GM19043 (cell line): ENCODE results near the gene TRIL.

Experiments
- ATAC-seq: cut with Tn5 transposase; IDR thresholded peaks from one replicate; pipeline ENCODE4 v1.9.1; 2021; ENCODE audit warnings: low read depth; ENCODE audit not compliant: unreplicated experiment

Gene TRIL

GRCh38 chr7:28941633-28942032 is 16.5 kb downstream of the TRIL start:
- no peak for ATAC-seq

- ATAC-seq: no peak
These were observed 17.3 kb downstream of the TRIL start for GRCh38 chr7:28940741-28941384.

GRCh38 chr7:28939844-28940544 is 18.1 kb downstream of the TRIL start:
- ATAC-seq: no peak

DNA sequence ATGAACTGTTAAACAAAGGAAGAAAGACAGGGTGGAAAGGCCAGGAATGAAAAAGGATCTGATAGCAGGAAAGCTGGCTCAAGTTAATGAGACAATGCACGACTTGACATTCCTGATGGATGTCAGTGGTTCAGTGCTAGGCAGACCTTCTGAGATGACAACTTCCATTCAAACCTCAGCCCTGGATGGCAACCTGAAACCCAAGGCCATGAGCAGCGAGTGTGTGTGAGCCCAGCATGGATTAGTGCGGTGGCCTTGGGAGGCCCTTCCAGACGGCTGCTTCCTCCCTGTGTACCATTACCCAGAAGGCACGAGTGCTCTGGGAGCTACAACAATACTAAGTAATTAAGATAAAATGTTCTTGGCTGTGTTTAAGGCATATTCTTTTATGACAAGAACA is 18.8 kb downstream of the TRIL start:
- no peak for ATAC-seq

- ATAC-seq: no peak
These were observed 20.5 kb downstream of the TRIL start for GRCh38 chr7:28937619-28938018.

DNA sequence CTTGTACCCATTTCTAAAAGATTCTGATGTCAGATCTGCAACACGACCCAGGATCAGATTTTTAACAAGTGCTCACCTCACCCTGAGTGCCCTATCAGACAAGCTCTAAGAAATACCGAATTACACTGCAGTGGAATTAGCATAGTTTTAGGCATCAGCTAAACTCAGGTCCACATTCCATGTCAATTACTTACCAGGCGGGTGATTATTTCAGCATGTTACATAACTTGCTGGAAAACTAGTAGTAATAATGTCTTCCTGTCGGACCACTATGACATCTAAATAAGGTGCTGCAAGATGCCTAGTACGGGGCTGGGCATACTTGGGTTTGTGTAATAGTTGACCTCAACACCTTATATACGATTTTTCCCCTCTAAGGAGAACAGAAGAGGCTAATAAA is 21.0 kb downstream of the TRIL start:
- ATAC-seq: no peak

GRCh38 chr7:28933846-28934320 is 24.2 kb downstream of the TRIL start:
- ATAC-seq: no peak

DNA sequence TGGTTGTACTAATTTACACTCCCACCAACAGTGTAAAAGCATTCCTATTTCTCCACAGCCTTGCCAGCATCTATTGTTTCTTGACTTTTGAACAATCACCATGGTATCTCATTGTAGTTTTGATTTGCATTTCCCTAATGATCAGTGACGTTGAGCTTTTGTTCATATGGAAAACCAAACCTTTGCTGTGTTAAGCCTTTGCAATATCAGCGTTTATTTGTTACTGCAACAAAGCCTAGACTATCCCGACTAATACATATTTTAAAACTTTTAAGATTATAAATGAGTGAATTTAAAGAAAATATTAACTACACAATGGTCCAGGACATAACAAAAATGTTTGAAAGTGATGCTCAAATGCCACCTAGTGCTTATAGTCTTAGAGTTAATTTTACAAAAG is 26.6 kb downstream of the TRIL start:
- ATAC-seq: no peak

DNA sequence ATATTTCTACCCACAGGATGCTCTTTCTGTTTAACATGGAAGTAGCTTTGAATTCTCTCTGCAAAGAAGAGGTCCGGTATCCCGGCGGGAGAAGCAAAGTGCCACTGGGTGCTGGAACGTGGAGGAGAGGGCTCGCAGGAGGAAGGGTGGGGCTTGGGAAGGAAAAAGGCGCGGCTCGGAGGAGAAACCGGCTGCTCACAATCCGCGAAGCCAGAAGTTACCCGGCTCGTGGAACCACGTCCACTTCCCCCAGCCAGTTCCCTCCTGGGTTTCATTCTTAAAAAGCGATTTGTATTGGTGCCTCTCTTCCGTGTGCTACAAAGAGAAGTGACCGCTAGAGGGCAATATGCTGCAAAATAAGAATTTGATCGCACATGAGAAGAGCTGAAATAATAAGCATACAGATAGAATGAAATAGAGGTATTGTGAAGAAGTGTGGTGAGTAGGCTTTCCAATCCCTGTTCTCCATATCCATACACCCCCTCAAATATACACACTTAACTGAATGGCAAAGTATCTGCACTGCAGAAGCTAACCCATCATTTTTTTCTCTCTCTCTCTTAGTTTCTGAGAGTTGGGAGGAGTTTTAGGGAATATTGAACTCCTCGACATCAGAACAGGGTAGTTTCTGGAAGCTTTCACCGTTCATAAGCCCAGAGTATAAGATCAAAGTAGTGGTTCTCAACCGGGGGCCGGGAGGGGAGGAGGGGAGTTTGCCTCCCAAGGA is 31.1 kb downstream of the TRIL start:
- peak; percentile 93 for ATAC-seq

- ATAC-seq: no peak
These were observed 35.4 kb downstream of the TRIL start for GRCh38 chr7:28922624-28923331.

- ATAC-seq: peak; percentile 71
These were observed 36.3 kb downstream of the TRIL start for GRCh38 chr7:28921822-28922221.

DNA sequence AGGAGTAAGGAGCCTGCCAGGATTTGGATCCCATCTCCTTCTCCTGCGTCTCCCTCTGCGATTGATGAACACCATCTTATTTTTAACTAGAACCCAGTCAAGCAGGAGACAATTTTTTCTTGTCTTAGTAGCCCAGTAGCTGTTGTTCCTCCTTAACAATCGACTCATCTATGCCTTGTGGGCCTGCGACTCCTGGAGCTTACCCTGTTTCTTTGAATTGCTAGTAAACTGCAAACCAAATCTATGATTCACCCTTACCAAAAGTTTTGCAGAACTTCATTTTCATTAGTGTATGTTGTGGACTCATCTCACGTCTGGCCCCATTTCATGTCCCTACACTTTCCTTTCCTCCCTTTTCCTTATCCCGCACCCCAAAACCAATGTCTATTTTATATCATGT is 37.7 kb downstream of the TRIL start:
- ATAC-seq: no peak

DNA sequence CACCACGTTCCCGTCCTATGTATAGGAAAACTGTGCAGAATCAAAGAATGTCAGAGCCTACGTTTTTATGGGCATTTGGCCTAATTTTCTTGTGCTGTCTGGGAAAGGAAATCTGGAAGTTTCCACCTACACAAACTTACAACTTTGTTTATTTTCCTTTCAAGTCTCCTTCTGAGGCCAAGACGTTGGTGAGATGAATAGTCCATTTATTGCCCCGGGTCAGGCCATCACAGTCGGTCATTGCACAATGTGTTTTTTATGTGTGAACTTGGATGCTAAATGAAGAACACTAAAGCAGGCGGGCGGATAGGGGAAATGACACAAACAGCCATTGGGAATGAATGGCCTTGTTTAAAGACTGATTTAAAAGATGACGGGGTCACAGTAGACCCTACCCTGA is 38.6 kb downstream of the TRIL start:
- no peak for ATAC-seq

DNA sequence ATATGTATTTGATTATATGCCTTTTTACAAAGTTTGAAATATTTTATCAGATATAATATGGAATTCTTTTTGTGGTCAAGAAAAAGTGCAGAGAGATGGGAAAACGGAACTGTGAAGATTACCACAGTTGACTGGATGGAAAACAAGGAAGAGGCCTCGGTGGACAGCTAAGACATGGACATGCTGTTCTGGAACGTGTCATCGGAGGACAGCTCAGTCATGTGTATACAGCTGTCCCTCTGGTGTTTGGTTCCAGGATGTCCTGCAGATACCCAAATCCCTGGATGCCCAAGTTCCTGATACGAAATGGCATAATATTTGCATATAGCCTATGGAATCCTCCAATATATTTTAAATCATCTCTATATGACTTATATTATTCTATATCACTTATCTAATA is 49.4 kb downstream of the TRIL start:
- no peak for ATAC-seq

- ATAC-seq: no peak
These were observed 52.7 kb downstream of the TRIL start for GRCh38 chr7:28905464-28905863.

DNA sequence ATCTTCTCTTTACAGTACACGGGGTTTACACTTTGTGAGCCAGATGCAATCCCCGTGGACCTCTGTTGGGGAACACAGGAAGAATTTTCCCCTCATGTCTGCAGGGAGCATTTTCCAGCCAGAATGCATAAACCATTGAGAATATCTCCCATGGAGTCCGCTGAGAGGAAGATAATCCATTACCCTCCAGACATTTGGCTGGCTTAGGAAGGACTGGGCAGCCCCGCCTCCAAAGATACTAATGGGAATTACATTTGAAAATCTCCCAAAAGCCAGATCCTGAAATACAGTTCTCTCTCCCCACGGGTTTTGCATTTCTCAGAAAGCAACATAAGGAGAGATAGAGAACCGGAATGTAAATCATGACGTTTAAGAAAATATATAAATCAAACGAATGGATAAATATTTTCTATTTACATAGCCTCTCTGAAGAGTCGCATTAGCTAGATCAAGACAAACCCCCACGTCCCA is 53.5 kb downstream of the TRIL start:
- ATAC-seq: no peak

DNA sequence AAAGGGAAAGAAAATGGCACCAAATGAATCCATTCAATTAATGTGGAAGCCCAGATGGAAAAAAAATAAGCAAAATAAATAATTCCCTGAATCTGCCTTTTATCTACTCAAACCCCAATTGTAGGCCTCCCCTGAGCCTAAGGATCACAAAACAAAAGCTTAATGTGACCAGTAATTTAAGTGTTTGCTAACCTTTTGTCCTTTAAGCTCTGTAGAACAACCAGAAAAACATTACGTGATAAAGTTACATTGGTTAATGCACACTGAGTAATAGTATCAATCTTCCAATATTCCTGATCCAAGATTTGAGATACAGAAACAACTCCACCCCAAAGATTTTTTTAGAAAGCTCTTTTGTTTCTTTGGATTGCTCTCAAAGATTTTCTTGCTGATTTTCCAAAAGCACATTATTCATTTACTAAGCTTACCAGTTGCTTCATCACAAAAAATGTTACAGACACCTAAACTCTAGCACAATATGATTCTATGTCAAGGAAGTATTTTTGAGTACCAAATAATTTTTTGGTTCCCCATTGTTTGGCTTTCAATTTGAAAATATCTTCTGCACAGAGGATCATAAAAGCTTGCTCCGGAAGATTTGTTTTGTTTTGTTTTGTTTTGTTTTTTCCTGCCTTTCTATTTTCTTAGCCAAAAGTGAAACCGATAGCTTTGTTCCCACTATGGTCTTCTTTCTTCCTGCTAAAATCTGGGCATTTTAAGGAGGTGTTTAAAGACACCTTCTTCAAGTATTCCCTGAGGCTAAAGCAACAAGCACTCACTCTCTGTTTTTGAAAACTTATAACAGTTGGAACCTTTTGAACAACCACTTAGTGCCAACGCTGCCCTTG is 54.2 kb downstream of the TRIL start:
- no peak for ATAC-seq
